DMS114 treated with DMSO at 0.1 percent for 48 hours (cell line): Measurements from ENCODE around the gene IRF5.

ENCODE experiments used
- DNase-seq: peaks from one replicate; lab custom pipeline; 2025; ENCODE audit not compliant: unreplicated experiment; lab: John Stamatoyannopoulos, UW

Gene IRF5

DNA sequence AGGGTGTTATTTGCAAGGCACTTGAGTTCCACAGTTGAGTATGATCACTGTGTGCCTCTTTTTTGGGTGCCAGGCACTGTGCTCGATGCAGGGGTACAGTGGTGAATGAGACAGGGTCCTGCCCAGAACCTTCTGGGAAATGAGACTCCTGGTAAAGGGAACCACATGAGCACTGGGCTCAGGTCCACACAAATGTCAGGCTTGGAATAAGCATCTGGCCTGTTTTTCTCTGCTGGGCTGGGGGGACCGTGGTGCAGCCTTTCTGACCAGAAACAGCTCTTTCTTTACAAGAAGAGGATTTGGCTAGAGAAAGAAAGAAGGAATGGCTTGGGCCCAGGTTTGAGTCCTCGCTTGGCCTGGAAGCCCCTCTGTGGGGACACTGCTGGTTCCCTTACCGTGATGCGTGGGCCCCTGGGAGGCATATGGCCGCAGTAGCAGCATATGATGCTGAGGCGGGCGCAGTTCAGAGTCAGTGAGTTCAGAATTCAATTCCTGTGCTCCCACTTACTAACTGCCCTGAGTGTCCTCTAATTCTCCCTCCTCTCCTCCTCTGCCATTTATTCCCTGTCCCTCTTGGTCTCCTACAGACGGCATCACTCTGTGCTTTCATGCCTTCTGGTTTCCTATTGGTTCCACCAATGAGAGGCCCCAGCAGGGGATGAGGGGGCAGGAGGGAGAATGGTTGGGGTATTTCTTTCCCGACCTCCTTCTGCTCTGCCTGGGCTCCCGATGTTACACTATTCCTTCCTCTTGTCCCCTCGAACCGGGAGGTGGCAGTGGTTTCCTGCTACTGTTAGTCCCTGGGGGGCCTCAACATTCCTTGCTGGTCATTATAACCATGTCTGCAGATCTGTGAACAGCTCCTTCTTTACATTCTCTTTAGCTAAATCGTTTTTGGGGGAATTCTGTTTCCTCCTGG lies 17.6 kb upstream of the IRF5 start:
- DNase-seq, result no peak

DNA sequence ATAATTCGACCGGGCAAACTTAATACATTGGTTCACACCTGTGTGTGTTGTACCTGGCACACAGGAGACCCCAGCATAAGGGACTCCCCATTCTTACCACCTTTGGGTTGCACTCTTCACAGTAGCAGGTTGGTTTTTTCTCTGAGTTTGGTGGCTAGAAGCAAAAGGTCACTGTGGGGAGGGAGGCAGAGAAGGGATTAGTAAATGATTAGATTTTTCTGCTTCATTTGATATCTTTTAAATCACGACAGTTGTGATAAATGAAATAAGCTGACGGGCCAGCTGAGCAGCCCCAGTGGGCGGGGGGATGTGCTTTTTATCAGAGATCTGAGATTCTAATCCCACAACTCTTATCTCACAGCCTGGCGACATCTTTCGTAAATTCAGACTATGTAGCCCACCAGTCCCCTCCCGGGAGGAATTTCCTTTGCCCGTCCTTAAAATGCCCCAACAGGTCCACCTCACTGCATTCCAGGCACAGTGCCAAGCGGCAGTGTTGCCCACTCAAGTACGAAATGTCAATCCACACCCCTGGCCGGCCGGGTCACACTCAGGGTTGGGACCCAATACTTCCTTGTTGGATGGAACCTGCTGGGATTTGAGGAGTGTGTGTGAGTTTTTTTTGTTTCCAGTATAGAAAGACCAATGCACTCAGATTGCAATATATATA lies 16.7 kb upstream of the IRF5 start:
- no peak for DNase-seq

- DNase-seq, result no peak
These were observed 15.8 kb upstream of the IRF5 start for GRCh38 chr7:128921866-128922440.

- no peak for DNase-seq
These were observed 15.0 kb upstream of the IRF5 start for GRCh38 chr7:128922496-128923410.

DNA sequence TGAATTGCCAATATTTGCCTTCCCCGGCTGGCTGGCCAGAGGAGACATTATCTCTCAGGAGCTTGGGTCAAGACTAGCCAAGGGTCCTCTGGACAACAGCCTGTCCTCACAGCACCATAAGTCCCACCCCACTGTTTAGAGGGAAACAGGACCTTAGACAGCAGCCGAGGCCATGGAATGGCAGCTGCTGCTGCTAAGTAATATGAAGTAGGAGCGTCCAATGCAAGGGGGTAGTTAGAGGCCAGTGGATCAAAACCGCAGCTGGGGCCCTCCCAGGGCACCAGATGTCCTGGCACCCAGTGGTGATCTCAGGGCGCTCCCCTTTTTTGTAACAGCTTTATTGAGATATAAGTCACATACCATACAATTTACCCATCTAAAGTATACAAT lies 14.3 kb upstream of the IRF5 start:
- no peak for DNase-seq

GRCh38 chr7:128924707-128925588 lies 12.8 kb upstream of the IRF5 start:
- no peak for DNase-seq

GRCh38 chr7:128928159-128928813 lies 9.4 kb upstream of the IRF5 start:
- no peak for DNase-seq

- DNase-seq, result no peak
These were observed 8.6 kb upstream of the IRF5 start for GRCh38 chr7:128928882-128929788.

DNA sequence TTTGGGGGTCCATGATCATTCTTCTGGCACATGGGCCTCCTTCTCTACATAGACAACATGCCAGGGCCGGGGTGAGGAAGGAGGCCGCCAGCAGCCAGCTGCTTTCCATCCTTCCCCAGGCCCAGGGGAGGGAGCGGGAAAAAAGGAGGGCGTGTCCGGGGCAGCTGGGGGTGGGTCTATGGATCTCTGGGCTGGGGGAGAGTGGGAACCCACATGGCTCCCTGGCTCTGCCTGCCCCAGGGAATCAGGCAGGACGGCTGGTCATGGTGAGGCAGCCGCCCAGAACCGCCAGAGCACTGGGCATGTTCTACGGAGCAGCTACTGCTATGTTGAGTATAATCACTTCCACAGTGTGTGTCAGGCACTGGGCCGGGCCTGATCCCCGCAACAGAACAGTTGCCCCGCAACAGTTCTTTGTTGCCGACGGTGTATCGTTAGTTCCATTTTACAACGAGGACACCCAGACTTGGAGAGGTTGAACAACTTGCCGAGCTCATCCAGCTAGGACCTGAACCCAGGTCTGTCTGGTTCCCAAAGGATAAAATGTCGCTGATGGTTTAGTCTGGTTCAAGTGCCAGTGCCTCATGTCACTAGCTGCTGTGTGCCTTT lies 6.4 kb upstream of the IRF5 start:
- DNase-seq, result no peak

DNA sequence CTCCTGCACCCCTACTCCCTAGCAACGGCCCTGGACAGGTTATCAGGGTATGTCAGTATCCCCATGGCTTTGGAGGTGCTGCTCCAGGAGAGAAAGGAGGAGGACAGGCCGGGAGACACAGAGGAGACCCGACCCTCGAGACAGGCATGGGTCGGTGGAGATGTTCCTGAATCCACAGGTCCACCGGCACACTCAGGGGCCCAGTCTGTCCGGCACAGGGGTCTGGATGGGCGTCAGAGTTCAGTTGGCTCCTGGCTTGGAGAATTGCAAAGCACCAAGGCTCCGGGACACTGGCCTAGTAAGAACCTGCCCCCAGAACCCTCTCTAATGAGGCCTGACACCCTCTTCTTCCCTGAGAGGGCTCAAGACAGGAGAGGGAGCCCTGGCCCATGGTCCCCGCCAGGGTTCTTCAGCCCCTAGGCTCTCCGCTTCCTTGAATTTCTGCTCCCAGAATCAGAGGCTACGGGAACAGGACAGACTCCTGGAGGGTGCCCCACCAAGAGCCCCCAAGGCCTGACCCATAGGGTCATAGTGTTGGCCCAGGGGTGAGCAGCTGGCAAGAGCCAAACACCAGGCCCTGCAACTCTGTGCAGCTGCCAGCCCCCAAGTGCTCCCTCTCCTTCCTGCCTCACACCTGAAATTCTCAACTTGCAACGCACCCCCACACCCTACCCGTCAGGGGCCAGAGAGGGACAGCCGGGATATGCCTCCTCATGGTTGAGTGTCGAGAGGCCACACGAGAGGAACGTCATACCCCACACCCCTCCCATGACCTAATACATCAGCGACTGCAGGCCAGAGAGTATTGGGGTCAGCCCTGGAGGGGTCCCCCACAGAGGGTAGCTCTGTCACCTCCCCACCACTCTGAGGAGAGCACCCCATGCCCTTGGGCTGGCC lies 5.5 kb upstream of the IRF5 start:
- DNase-seq, result no peak

DNA sequence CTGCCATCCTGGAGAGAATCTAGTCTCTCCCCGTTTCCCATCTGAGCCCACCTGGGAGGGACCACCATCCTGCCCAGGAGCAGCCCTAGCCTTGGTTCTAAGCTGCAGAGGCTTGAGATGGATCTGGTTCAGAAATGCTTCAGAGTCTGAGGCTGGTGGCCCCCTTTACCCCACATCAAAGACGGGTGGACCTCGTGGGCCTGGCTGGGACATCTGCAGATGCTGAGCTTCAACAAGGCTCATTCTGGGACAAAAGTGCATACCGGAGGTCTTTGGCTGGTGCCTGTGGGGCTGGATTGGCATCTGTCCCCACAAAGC lies 4.9 kb upstream of the IRF5 start:
- DNase-seq, result no peak

- no peak for DNase-seq
These were observed 4.4 kb upstream of the IRF5 start for GRCh38 chr7:128933180-128933891.

DNA sequence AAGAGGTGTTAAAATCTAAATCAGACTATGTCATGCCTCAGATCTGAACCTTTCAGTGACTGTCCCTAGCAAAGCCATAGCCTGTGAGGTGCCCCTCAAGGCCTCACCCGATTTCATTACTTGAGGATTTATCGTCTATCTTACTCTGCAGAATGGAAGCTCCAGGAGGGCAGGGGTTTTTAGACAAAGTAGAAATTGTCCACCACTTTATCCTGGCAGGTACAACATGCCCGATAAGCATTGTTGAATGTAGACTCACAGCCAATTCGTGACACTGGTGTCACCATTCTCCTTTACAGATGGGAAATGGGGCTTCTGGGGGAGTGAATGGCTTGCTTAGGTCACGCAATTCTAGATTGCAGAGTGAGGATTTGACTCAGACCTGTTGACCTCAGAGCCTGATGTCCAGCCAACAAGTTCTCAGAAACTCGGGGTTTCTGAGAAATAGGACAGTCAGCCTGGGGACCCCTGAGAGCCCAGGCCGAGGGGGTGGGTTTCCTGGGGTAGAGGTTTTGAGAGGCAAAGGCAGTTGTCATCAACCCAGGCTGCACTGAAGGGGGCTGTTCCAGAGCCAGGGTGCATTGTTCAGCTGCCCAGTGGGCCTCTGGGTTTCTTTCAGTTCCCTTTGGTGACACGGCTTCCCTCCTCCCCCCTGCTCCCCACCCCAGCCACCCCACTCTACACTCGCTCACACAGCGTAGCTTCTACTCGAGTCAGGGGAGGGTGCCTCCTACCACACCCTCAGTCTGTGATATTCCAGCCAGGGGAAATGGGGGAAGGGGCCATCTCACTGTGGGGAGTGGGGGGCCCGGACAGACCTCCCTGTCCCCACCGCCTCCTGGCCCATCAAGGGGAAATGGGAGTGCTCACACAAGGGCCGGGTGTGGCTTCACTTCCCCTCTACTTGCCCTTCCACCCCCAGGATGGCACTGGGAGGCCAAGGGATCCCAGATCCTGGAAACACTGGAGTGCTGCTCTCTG lies 3.1 kb upstream of the IRF5 start:
- DNase-seq, result no peak

DNA sequence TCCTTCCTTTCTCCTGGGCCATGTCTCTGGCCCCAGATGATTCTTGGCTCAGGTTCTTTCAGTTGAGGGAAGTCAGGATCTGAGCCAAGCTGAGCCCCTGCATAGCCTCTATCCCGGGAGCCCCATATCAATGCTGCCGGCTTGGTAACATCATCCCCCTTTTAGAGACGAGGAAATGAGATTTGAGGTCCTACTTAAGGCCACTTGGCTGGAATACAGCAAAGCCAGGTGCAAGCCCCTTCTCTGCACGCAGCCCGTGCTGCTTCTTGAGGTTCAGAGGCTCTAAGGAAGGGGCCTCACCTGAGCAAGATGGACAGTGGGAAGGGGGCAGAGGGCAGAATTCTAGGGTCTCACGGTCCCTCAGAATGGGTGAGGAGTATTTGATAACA lies 2.4 kb upstream of the IRF5 start:
- no peak for DNase-seq

GRCh38 chr7:128936798-128937197 lies 929 bp upstream of the IRF5 start:
- no peak for DNase-seq

DNA sequence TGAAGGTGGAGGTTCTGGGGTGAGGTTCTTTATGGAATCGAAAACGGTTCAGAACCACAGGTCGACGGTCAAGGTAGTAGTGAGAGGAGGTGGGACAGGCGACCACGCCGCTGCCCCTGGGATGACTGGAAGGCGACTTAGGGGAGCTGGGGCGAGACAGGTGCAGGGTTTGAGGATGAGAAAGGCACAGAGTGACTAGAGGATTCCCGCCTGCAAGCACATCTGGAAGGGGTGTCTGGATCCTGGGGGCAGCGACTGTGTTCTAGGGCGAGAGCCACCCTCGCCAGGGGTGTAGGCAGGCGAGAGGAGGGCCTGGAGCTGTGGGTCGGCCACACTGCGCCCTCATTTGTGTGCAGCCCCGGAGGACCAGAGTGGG lies 468 bp upstream of the IRF5 start:
- DNase-seq, result no peak
